Adrenal gland (tissue), 12 donors: ENCODE data around the gene TNFSF11. TPM values are rescaled to one million over a fixed set of nuclear protein-coding genes. Genes with fewer than 3 reads are reported as not detected.

Experiments used
- DNase-seq, 7 donors: peaks; one replicate each; pipeline ENCODE4 v3.0.0-alpha.2; 2019 to 2020
- H3K27ac ChIP-seq, 5 donors: fragments of 200-600 bp; sonication (generic) in 4 of 5; 1 replicate in 3 of 5; 2 replicates in 2 of 5; pipeline versions ENCODE4 v1.5.1 to v1.8.0; 2016 to 2020; ENCODE audit warnings: mild to moderate bottlenecking in 1 of 5
- H3K27me3 ChIP-seq: fragments of 200-600 bp; 2 replicates; pipeline ENCODE4 v1.8.0; 2021
- H3K36me3 ChIP-seq, 2 donors: fragments of 200-600 bp; replicated peaks in 1 of 2; 1 replicate in 1 of 2; 2 replicates in 1 of 2; pipeline versions ENCODE4 v1.5.1 to v1.8.0; 2018 to 2022
- H3K4me1 ChIP-seq, 2 donors: fragments of 200-600 bp; replicated peaks in 1 of 2; 1 replicate in 1 of 2; 2 replicates in 1 of 2; pipeline versions ENCODE4 v1.5.1 to v1.8.0; 2018 to 2021
- H3K4me3 ChIP-seq, 4 donors: fragments of 200-600 bp; sonication (generic) in 3 of 4; one replicate each; pipeline ENCODE4 v1.5.1; 2016 to 2018
- H3K9me3 ChIP-seq, 3 donors: fragments of 200-600 bp; sonication (generic) in 1 of 3; replicated peaks in 1 of 3; 1 replicate in 2 of 3; 2 replicates in 1 of 3; pipeline versions ENCODE4 v1.5.1 to v1.8.0; 2016 to 2021
- POLR2A ChIP-seq, 2 donors: fragments of 450-650 bp; IDR thresholded peaks; one replicate each; pipeline ENCODE4 v1.6.1; 2017; ENCODE audit warnings: antibody characterized with exemption in 2 of 2, mild to moderate bottlenecking in 2 of 2, moderate library complexity in 1 of 2
- WGBS, 4 donors: extraction: QIAGEN DNeasy Blood & Tissue Kit in 2 of 4; methylation state at CpG; one replicate each; pipeline versions ENCODE4 v1.1.5 to v1.1.7; 2013 to 2017; 5-methylcytosine and 5-hydroxymethylcytosine counted together
- intact Hi-C, 2 donors: fragments of 100-400 bp; cut with DNase I; formaldehyde crosslinking; loops; one replicate each; pipeline versions ENCODE4 v1.14.1 to v1.15.0; 2022 to 2023
- polyA plus RNA-seq, 3 donors: library from polyadenylated mRNA; stranded (reverse); fragments of 200-250 nt in 2 of 3; fragments of 350-450 nt in 1 of 3; fragmentation: Illumina TruSeq in 1 of 3; extraction: RNeasy Lipid Tissue Mini Kit (QIAGEN cat#74804) in 1 of 3; gene quantifications; one replicate each; pipeline ENCODE4 v1.2.3, GENCODE V29; 2013 to 2014
- total RNA-seq, 9 donors: library from RNA; depleted of rRNA in 4 of 9; stranded (reverse); fragments of >200 nt in 4 of 9; fragments of 120-200 nt in 1 of 9; fragmentation: NEBNext Ultra II Directional in 1 of 9; extraction: Animal tissue kit (Norgen Biotek cat#: 25700) in 1 of 9; gene quantifications; one replicate each; pipeline versions ENCODE4 v1.1.0 to v1.2.4, GENCODE V29; 2013 to 2023
- TF ChIP-seq, protein P1 (sequence below), 6 experiments: fragments of 450-650 bp in 4 of 6; fragments of 200-600 bp in 2 of 6; sonication (generic) in 1 of 6; IDR thresholded peaks; 1 replicate in 5 of 6; 2 replicates in 1 of 6; pipeline versions ENCODE4 v1.5.1 to v1.8.0; 2016 to 2021; ENCODE audit warnings: antibody characterized with exemption in 6 of 6, mild to moderate bottlenecking in 2 of 6, moderate library complexity in 1 of 6
- donor health status: healthy with polysubstance abuse.
- donor health status: Bipolar disorder and iron deficiency.
- donor health status: DM: yes; HTN: yes; CAD: no.
- donor health status: DM: no; HTN: no; CAD: no.
- donor health status: DM: no; HTN: no; CAD: no.
- donor health status: DM: yes; HTN: yes; CAD: no.

Gene TNFSF11
- total and polyA plus RNA-seq, 12 donors = 0.55 TPM; not detected in 11

DNA sequence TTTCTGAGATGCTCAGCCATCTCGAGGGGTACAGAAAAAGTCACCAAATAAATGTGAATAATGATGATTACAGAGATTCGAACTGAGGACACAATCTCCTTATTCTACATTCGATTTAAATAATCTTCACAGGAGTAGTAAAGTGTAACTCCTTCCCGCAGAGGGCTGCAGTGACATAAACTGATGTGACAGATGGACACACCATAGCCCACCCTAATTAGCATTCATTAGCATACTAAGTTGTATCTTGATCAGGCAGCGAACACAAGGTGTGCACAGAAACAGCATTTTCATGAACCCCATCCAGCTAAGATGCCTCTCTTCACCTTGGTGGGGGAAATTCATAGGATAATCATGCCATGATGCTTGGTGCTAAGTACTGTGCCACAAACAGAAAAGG is 83.0 kb downstream of the TNFSF11 start:
- intact Hi-C loops = no loop called here
- Histone ChIP-seq H3K27me3 (peaks cover 10% of the 10 kb centered on the region), H3K9me3 (no peaks in the 10 kb centered on the region), H3K27ac (no peak overlapping the region), H3K36me3 (no peaks in the 10 kb centered on the region), H3K4me3 (no peak overlapping the region), H3K4me1 (no peaks in the 10 kb centered on the region)
- DNase-seq = no peak
- TF ChIP-seq, protein P1, sequence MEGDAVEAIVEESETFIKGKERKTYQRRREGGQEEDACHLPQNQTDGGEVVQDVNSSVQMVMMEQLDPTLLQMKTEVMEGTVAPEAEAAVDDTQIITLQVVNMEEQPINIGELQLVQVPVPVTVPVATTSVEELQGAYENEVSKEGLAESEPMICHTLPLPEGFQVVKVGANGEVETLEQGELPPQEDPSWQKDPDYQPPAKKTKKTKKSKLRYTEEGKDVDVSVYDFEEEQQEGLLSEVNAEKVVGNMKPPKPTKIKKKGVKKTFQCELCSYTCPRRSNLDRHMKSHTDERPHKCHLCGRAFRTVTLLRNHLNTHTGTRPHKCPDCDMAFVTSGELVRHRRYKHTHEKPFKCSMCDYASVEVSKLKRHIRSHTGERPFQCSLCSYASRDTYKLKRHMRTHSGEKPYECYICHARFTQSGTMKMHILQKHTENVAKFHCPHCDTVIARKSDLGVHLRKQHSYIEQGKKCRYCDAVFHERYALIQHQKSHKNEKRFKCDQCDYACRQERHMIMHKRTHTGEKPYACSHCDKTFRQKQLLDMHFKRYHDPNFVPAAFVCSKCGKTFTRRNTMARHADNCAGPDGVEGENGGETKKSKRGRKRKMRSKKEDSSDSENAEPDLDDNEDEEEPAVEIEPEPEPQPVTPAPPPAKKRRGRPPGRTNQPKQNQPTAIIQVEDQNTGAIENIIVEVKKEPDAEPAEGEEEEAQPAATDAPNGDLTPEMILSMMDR (IDR thresholded peaks at IDR 0.05) = no peak
- no peak for TF ChIP-seq POLR2A (IDR thresholded peaks at IDR 0.05)
- 71 to 89% (median 82%) methylated on average over 5 of the region's 5 CpGs for WGBS, 4 donors

Other genes starting within 250 kb of the TNFSF11 start
- not detected for gene FAM216B, start 207.4 kb downstream of the TNFSF11 start, total RNA-seq
- gene FAM216B, start 207.4 kb downstream of the TNFSF11 start, polyA plus RNA-seq = not detected